HUDEP-2 (cell line): ENCODE results near the gene PUSL1.
A peak's percentile ranks its signal among the peaks of the same experiment; 100 is the strongest.

Experiments used
- DNase-seq, 76 experiments: peaks; one replicate each; lab custom pipeline; 2025; ENCODE audit not compliant: unreplicated experiment in 76 of 76; lab: John Stamatoyannopoulos, UW

The PUSL1 gene

DNA sequence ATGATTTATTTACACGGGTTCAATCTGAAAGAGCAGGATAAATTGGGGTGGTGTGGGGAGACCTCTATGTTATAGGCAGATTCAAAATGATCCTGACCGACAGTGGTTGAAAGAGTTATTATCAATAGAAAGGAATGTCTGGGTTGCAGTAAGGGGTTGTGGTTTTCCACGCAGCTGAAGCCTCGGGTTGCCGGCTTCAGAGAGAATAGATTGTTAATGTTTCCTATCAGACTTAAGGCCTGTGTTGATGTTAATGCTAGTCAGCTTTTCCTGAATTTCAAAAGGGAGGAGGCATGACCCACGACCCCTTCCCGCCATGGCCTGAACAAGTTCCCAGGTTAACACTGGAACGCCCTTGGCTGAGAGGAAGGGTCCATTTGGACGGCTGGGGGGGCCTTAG is 32.6 kb upstream of the PUSL1 start:
- DNase-seq, result no peak

DNA sequence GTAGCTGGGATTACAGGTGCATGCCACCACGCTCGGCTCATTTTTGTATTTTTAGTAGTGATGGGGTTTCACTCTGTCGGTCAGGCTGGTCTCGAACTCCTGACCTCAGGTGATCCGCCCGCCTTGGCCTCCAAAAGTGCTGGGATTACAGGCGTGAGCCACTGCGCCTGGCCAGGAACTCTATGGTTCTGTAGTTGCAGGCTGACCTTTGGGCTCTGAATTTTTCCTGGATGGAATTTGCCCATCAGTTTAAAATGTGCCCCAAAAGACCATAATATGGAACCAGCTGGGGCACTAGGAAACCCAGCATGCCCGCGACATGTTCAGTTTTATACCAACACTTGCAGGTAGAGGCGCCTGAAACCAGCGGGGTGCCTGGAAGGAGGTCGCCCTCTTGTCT is 29.8 kb upstream of the PUSL1 start:
- no peak for DNase-seq

DNA sequence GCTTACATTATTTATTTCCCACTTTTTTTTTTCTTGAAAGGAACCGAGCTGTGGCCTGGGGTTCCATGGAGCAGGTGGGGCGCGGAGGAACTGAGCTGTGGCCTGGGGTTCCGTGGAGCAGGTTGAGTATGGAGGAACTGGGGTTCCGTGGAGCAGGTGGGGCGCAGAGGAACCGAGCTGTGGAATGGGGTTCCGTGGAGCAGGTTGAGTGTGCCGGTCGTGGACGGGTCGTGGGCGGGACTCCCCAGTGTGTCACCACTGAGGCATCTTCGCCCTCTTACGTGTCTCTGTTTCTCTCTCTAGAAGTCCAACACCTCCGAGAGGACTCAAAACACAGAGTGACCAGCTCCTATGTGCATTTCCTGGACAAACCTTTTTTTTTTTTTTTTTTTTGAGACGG is 29.4 kb upstream of the PUSL1 start:
- no peak for DNase-seq

DNA sequence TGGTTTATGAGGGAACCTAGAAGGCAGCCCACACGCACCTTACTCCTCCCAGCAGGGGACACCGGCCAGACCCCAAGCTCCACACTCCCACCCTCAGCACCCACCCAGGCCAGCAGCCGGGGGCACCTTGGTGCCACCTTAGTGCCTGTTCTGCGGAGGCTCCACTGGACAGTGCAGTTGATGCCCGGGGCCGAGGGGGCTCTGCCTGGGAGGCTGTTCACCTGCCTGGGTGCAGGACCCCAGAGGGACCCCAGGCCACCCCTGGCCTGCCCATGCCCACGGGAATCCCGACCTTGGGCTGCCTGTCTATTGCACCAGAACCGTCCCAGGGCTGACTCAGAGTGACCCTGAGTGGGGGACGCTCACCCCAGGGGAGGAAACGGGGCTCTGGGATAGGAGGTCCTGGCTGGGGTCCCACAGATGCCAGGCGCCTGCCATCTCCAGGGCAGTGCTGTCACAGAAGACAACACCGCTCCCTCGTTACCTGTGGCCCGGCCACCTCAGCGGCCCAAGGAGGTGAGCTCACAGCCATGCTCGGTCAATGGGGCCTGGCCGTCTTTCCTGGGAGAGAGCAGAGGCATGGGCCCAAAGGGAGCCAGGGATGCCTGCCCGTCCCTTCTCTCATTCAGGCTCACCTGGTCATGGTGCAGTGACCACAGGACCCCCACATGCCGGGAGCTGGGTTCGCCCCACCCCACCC is 27.5 kb upstream of the PUSL1 start:
- no peak for DNase-seq

DNA sequence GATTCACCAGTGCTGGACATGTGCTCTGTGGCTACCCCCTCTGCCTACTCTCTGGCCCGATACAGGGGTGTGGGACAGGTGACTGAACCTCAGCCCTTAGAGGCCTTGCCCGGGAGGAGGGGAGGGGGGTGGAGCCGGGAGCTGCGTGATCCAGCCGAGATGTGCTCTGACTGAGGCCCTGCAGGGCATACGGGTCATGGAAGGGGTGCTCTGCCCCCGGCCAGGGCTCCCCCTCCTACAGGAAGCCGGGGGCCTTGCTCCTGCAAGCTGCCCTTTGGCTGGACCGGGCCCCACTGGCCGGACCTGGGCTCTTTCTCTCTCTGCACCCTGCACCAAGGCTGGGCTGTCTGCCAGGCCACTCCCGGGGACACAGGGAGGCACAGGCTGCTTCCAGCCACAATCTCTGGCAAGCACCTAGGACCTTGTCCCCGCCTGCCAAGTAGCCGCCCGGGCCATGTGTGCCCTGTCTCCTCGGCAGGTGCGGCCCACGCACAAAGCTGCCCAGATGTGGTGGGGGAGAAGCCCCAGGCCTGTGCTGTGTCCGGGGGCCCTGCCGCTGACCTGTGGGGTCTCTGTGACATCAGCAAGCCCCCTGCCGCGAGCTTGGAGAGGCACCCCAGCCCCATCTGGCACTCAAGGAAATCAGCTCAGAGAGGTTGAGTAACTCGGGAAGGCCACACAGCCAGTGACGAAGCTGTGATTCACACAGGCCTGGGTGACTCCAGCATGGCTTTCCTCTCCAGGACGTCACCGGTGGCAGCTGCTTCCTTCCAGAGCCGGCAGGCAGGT is 26.7 kb upstream of the PUSL1 start:
- peak in 45 of 76 experiments; percentile 8 to 62 (median 35) for DNase-seq

DNA sequence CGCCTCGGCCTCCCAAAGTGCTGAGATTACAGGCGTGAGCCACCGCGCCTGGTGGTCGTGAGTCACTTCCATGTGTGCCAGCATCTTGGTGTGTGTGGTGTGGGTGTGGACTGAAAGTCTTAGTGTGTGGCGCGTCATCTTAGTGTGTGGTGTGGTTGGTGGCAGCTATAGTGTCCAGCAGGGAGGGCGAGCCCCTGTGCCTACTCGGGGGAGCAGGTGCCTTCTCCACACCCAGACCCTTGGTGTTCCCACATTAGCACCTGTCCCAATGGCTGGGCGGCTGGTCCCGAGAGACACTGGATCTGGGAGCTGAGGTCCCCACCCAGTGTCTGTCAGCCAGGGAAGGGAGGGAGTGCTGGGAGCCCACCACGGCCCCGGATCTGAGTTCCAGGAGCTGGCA is 25.4 kb upstream of the PUSL1 start:
- no peak for DNase-seq

DNA sequence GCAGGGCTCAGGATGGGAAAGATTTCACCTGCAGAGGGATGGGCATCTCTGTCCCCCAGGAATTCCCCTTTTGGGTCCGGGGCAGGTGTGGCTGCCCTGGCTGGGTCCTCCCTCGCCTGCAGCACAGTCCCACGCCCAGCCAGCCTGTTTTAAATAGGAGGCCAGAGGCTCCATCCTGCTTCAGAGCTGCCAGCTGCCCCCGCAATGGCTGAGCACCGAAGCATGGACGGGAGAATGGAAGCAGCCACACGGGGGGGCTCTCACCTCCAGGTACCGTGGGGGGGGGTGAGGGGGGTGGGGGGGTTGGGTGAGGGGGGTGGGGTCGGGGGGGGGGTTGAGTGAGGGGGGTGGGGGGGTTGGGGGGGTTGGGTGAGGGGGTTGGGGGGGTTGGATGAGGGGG is 24.6 kb upstream of the PUSL1 start:
- DNase-seq, result peak in 2 of 76 experiments; percentile 17 to 18

DNA sequence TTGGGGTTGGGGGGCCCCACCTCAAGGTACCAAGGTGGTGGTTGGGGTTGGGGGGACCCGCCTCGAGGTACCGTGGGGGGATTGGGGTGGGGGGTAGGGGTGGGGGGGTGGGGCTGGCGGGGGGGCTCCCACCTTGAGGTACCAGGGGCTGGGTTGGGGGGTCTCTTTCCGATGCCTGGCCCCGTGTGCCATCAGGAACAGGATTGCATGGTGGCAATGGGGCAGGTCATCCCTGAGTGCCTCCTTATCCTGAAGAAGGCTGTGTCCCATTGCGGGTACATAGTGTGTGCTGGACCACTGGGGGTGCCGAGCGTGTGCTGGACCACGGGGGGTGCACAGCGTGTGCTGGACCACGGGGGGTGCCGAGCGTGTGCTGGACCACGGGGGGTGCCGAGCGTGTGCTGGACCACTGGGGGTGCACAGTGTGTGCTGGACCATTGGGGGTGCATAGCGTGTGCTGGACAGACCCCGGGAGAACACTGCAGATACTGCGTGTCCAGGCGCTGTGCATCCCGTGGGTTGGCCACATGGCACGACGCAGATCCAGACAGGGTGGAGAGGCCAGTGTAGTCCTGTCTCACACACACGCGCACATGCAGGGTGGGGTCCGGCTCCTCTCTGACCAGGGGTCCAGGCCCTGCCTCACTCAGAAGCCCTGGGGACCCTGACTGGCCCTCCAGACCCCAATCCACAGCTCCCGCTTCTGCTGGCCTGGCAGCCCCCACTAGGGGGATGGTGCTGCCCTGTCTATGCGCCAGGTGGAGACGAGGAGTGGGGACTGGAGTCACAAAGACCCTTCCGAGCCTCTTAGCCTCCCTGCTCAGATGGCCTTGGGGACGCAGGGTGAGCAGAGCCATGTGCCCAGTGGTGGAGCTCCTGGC is 23.9 kb upstream of the PUSL1 start:
- DNase-seq, result no peak

DNA sequence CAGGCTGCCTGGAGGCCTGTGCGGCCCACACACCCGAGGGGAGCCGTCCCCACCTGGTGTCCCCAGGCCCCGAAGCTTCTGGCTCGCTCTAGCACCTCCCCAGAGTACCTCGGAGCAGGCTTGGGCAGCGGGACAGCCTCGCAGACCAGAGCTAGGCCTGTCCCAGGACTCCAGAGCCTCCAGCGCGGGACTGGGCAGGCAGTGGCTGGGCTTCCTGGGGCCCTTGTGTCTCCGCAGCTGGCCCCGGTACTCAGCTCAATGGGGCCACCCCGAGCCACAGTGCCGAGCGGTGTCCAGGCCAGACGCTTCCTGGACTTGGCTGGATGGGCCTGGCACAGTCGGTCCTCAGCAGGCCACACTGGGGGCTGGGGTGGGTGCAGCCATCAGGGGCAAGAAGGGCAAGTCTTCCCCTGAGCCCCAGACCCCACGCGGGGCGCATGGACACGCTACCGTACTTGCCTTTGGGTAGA is 23.3 kb upstream of the PUSL1 start:
- no peak for DNase-seq

DNA sequence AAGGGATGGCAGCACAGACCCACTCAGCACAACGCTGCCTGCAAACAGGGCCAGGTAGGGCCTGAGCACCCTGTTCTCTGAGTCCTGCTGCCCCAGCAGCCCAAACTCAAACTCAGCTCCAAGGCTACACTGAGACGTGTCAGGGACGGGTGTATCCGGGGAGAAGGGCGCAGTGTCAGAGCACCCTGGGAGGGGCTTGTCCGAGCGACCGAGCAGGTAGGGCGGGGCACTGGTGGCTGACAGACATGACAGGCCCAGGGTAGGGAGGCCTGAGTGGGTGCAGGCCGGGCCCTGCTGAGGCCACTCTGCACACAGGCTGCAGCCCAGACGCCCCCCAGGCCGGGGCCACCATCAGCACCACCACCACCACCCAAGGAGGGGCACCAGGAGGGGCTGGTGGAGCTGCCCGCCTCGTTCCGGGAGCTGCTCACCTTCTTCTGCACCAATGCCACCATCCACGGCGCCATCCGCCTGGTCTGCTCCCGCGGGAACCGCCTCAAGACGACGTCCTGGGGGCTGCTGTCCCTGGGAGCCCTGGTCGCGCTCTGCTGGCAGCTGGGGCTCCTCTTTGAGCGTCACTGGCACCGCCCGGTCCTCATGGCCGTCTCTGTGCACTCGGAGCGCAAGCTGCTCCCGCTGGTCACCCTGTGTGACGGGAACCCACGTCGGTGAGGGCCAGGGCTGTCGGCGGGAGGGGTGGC is 22.6 kb upstream of the PUSL1 start:
- no peak for DNase-seq

DNA sequence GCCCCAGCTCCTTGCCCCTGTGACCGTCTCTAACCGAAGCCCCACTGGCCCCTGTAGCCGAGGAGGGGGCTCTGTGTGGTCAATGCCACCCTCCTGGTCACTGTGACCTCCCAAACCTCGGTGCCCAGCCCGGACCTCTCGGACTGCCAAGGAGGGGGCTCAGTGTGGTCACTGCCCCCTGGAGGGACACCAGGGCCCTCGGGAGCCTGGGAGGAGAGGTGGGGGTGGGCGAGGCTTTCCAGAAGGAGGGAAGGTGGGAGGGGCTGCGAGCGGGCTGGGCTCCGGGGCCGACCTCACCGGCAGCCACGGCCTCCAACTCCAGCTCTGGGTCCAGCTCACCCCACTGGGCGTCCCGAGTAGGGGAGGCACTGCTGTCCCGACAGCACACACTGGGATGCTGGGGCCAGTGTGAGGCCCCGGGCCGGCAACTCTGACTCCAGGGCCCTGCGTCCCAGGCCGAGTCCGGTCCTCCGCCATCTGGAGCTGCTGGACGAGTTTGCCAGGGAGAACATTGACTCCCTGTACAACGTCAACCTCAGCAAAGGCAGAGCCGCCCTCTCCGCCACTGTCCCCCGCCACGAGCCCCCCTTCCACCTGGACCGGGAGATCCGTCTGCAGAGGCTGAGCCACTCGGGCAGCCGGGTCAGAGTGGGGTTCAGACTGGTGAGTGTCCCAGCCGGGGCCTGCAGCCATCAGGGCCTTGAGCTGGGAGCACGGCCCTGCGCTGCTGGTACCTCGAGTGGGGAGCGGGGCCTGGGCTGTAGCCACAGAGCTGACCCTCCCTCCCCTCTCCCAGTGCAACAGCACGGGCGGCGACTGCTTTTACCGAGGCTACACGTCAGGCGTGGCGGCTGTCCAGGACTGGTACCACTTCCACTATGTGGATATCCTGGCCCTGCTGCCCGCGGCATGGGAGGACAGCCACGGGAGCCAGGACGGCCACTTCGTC is 21.8 kb upstream of the PUSL1 start:
- no peak for DNase-seq

DNA sequence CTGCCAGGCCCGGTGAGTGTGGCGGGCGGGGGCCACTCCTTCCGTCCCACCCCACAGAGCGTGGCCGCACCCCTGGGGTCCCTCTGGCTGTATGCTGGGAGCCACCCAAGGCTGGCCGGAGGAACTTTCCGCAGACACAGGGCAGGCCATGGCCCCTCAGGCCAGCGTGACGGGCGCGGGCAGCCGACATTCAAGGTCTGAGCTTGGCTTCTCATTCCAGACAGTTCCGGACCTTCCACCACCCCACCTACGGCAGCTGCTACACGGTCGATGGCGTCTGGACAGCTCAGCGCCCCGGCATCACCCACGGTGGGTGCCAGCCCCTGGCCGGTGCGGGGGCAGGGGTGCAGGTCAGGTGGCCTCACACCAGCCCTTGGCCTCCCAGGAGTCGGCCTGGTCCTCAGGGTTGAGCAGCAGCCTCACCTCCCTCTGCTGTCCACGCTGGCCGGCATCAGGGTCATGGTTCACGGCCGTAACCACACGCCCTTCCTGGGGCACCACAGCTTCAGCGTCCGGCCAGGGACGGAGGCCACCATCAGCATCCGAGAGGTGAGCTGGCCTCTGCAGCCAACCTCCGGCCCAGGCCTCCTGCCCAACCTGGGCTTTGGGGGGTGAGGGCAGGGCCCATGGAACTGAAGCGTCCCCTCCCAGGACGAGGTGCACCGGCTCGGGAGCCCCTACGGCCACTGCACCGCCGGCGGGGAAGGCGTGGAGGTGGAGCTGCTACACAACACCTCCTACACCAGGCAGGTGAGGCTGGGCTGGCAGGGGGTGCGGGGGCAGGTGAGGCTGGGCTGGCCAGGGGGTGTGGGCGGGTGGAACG is 20.9 kb upstream of the PUSL1 start:
- DNase-seq, result no peak

DNA sequence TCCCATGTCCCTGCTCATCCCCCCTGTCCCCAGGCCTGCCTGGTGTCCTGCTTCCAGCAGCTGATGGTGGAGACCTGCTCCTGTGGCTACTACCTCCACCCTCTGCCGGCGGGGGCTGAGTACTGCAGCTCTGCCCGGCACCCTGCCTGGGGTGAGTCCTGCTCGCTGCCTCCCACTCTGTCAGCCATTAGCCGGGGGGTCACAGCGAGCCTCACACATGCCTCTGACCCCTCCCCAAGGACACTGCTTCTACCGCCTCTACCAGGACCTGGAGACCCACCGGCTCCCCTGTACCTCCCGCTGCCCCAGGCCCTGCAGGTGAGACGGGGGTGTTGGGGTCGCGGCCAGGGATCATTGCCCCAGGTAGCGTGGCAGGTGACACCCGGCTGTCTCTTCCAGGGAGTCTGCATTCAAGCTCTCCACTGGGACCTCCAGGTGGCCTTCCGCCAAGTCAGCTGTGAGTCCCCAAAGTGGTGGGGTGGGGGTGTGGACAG is 18.1 kb upstream of the PUSL1 start:
- DNase-seq, result peak in 60 of 76 experiments; percentile 11 to 84 (median 54)

DNA sequence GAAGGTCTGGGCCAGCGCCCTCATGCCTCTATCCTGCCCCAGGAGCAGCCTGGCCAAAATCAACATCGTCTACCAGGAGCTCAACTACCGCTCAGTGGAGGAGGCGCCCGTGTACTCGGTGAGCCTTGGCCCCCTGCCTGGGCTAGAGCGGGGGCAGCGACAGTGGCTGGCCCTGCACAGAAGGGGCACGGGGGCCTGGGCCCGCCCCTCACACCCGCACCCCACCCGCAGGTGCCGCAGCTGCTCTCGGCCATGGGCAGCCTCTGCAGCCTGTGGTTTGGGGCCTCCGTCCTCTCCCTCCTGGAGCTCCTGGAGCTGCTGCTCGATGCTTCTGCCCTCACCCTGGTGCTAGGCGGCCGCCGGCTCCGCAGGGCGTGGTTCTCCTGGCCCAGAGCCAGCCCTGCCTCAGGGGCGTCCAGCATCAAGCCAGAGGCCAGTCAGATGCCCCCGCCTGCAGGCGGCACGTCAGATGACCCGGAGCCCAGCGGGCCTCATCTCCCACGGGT is 17.3 kb upstream of the PUSL1 start:
- DNase-seq, result peak in 34 of 76 experiments; percentile 7 to 78 (median 30)

DNA sequence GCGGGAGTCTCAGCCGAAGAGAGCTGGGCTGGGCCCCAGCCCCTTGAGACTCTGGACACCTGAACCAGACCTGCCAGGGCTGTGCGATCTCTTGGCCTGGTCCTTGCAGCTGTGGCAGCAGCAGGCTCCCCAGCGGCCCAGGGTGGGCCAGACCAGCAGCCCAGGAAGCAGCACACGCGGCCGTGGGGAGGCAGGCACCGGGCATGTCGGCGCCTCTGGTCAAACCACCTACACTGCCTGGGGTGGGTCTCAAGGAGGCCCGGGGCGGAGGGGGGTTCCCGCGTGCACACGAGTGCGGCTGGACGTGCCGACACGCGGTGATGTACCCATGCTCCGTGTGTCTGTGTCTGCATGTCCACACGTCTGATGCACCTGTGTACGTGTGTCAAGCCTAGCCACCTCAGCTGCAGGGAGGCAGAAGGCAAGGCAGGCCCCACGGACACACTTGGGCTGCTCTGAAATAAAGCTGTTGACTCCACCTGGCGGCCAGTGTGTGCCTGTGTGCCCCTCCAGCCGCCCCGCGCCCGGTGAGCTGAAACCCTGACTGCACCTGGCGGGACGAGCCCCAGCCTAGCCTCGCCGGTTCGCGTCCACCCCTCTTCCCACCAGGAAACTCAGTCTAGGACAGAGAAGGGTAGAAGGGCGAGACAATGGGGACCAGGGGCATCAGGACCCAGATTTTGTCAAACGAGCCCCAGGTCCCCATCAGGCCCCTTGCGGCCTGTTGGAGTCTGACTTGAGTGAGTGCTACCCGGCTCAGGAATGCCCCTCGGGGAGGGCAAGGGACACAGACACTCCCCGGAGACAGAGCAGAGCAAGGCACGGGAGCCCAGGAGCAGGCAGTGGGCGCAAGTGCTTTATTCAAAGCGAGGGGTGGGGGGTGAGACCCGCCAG is 16.6 kb upstream of the PUSL1 start:
- DNase-seq, result peak in 65 of 76 experiments; percentile 13 to 76 (median 44)

DNA sequence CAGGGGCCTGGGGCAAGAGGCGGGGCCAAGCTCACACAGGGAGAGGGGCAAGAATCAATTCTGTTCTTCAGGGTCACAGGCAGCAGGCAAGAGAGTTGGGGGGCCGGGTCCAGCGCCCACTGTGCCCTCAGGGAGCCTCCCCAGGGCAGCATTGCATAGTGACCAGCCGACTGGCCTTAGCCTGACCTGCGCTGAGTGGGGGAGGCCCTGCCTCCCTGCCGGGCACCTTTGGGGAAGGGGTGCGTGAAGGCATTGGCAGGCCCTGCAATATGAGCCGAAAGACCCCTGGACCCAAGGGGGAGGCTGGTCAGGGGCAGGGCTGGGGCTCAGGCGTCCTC is 16.0 kb upstream of the PUSL1 start:
- DNase-seq, result no peak

DNA sequence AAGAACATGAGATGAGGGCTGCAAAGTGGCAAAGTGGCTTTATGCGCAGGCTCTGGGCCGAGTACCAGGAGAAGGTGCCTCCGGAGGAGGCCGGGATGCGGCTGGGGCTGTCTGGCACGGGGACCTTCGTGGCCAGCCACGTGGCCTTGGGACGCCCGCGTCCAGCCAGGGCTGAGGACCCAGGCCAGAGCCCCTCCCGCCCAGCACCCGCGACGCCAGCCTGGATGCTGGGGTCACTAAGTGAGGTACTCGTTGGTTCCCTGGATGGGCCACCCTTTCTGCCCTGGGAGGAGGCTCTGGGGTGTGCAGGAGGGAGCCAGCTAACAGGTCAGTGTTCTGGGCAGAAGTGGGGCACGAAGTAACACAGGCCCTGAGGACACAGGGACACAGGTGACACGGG is 15.5 kb upstream of the PUSL1 start:
- DNase-seq, result no peak
